SK-N-SH (cell line): Measurements from ENCODE around the gene MRPS7. TPM values are rescaled to one million over a fixed set of nuclear protein-coding genes. Genes with fewer than 3 reads are reported as not detected.

ENCODE experiments used
- CTCF ChIA-PET: fragments of 300-600, 350-600 bp; formaldehyde crosslinking; extraction: SDS; loops from one replicate; lab custom pipeline; 2021; lab: Yijun Ruan, JAX
- POLR2A ChIA-PET: fragments of 350-600 bp; sonication (Branson Sonifier 250); formaldehyde crosslinking; extraction: SDS; loops from one replicate; lab custom pipeline; 2020; ENCODE audit warnings: antibody characterized with exemption, inconsistent platforms; lab: Yijun Ruan, JAX
- DNase-seq: peaks from one replicate; pipeline ENCODE4 v3.0.0; 2012
- H2AFZ ChIP-seq: fragments of 200-600 bp; sonication (generic); 2 replicates; pipeline ENCODE4 v1.8.1; 2016; ENCODE audit warnings: antibody characterized with exemption, mild to moderate bottlenecking, low read depth
- H3F3A ChIP-seq: fragments of 200-600 bp; sonication (generic); replicated peaks from 2 replicates; pipeline ENCODE3; 2016; ENCODE audit warnings: antibody characterized with exemption, mild to moderate bottlenecking; ENCODE audit not compliant: insufficient read depth
- H3K27ac ChIP-seq, 2 experiments: fragments of 200-500 bp in 1 of 2; fragments of 200-600 bp in 1 of 2; sonication (Bioruptor generic) in 1 of 2; sonication (generic), shearing (Covaris generic) in 1 of 2; 2 replicates each; pipeline versions ENCODE4 v1.5.1 to v1.6.1; 2014 to 2016; ENCODE audit warnings: low read depth in 2 of 2, inconsistent platforms in 1 of 2, low read length in 1 of 2, mild to moderate bottlenecking in 1 of 2, mixed read lengths in 1 of 2
- H3K27me3 ChIP-seq: fragments of 200-600 bp; sonication (generic), shearing (Covaris generic); 2 replicates; pipeline ENCODE4 v1.6.1; 2016; ENCODE audit warnings: mixed run types; ENCODE audit not compliant: insufficient read depth
- H3K36me3 ChIP-seq, 2 experiments: fragments of 200-500 bp in 1 of 2; fragments of 200-600 bp in 1 of 2; sonication (Bioruptor generic) in 1 of 2; sonication (generic) in 1 of 2; replicated peaks in 1 of 2; 2 replicates each; pipeline versions ENCODE3 to v1.5.1; 2014 to 2016; ENCODE audit warnings: low read length in 1 of 2, mild to moderate bottlenecking in 1 of 2; ENCODE audit not compliant: insufficient read depth in 2 of 2, control insufficient read depth in 1 of 2
- H3K4me1 ChIP-seq, 2 experiments: fragments of 200-500 bp in 1 of 2; fragments of 200-600 bp in 1 of 2; sonication (Bioruptor generic) in 1 of 2; sonication (generic), shearing (Covaris generic) in 1 of 2; 2 replicates each; pipeline versions ENCODE4 v1.5.1 to v1.6.1; 2014 to 2016; ENCODE audit warnings: low read depth in 1 of 2, low read length in 1 of 2, mixed run types in 1 of 2; ENCODE audit not compliant: insufficient read depth in 2 of 2, control insufficient read depth in 1 of 2
- H3K4me2 ChIP-seq: fragments of 200-600 bp; sonication (generic), shearing (Covaris generic); 2 replicates; pipeline ENCODE4 v1.6.1; 2017; ENCODE audit warnings: mixed run types
- H3K4me3 ChIP-seq, 2 experiments: fragments of 200-500 bp in 1 of 2; fragments of 200-600 bp in 1 of 2; sonication (Bioruptor generic) in 1 of 2; sonication (generic), shearing (Covaris generic) in 1 of 2; 2 replicates each; pipeline versions ENCODE4 v1.5.1 to v1.8.1; 2014 to 2016; ENCODE audit warnings: low read depth in 2 of 2, inconsistent platforms in 1 of 2, low read length in 1 of 2, mild to moderate bottlenecking in 1 of 2, mixed read lengths in 1 of 2, moderate library complexity in 1 of 2
- H3K79me2 ChIP-seq: fragments of 200-600 bp; sonication (generic); 2 replicates; pipeline ENCODE4 v1.8.1; 2017; ENCODE audit warnings: mild to moderate bottlenecking; ENCODE audit not compliant: insufficient read depth
- H3K9ac ChIP-seq: fragments of 200-600 bp; sonication (generic); 2 replicates; pipeline ENCODE4 v1.6.1; 2017; ENCODE audit warnings: mixed run types
- H3K9me2 ChIP-seq: fragments of 200-600 bp; sonication (generic); 2 replicates; pipeline ENCODE4 v1.6.1; 2017; ENCODE audit warnings: mixed run types
- H3K9me3 ChIP-seq: fragments of 200-600 bp; sonication (generic); 2 replicates; pipeline ENCODE4 v1.6.1; 2017; ENCODE audit warnings: mixed run types, mild to moderate bottlenecking, moderate library complexity
- H4K20me1 ChIP-seq: fragments of 200-600 bp; sonication (generic); 2 replicates; pipeline ENCODE4 v1.6.1; 2017; ENCODE audit warnings: mild to moderate bottlenecking, mixed run types; ENCODE audit not compliant: insufficient read depth
- EZH2phosphoT487 ChIP-seq: fragments of 200-600 bp; sonication (generic); IDR thresholded peaks from 2 replicates; pipeline ENCODE4 v1.6.1; 2017; ENCODE audit warnings: low read depth, mixed run types, mild to moderate bottlenecking, antibody characterized with exemption, moderate library complexity, borderline replicate concordance
- IRF3 ChIP-seq: fragments of 150-350 bp; IDR thresholded peaks from 2 replicates; pipeline ENCODE4 v1.6.1; 2016; ENCODE audit warnings: mild to moderate bottlenecking, low read depth, low read length
- MEF2A ChIP-seq: IDR thresholded peaks from 2 replicates; pipeline ENCODE4 v1.4.0; 2012; ENCODE audit warnings: low read depth, borderline replicate concordance
- NRF1 ChIP-seq: IDR thresholded peaks from 2 replicates; pipeline ENCODE4 v1.6.1; 2012; ENCODE audit warnings: low read depth, mild to moderate bottlenecking, low read length
- PBX3 ChIP-seq: IDR thresholded peaks from 2 replicates; pipeline ENCODE4; 2012
- RXRA ChIP-seq: IDR thresholded peaks from 2 replicates; pipeline ENCODE4 v1.4.0; 2012; ENCODE audit warnings: low read depth, mild to moderate bottlenecking, borderline replicate concordance
- SMC3 ChIP-seq: IDR thresholded peaks from 2 replicates; pipeline ENCODE4 v1.6.1; 2012; ENCODE audit warnings: low read depth, low read length, improper control_type of control experiment
- WGBS: methylation state at CpG from one replicate; pipeline ENCODE4 v1.1.6; 2017; ENCODE audit warnings: low lambda C conversion rate; 5-methylcytosine and 5-hydroxymethylcytosine counted together
- polyA plus RNA-seq, 3 experiments: library from polyadenylated mRNA; depleted of rRNA; stranded (reverse); fragments of >200 nt; gene quantifications; 2 replicates each; pipeline ENCODE4 v1.2.3, GENCODE V29; 2012
- TF ChIP-seq, protein P1 (sequence below): fragments of 200-600 bp; sonication (generic); IDR thresholded peaks from 2 replicates; pipeline ENCODE4 v1.6.1; 2017; ENCODE audit warnings: antibody characterized with exemption, mild to moderate bottlenecking, moderate library complexity
- TF ChIP-seq, protein P2 (sequence below): IDR thresholded peaks from 2 replicates; pipeline ENCODE4 v1.6.1; 2012; ENCODE audit warnings: mild to moderate bottlenecking, low read depth, low read length, moderate library complexity

MRPS7 gene
- polyA plus RNA-seq, 1 of the 3 experiments (the other 2 are of a cell fraction) = 82.8 TPM

GRCh38 chr17:75232786-75233185 is 28.9 kb upstream of the MRPS7 start:
- DNase-seq = no peak
- H3K4me1 ChIP-seq = no peaks in the 10 kb centered on the region
- peaks cover 67 to 75% of the 10 kb centered on the region in 2 experiments for H3K36me3 ChIP-seq
- H3K9me2 ChIP-seq = no peaks in the 10 kb centered on the region
- 0 out of 2 replicates have a peak, but pooled peaks cover 7% of the 10 kb centered on the region for H3K79me2 ChIP-seq
- peaks cover 25% of the 10 kb centered on the region for H3F3A ChIP-seq
- CTCF ChIA-PET = interaction anchor here (1.1 to 11.7 kb wide), 7 partner anchors 7 to 130 kb away, joined by 3 to 136 read pairs (median 3); partner anchors contain the start of gene MIF4GD
- 96% methylated on average over 13 of the region's 13 CpGs for WGBS
- H2AFZ ChIP-seq = no peak overlapping the region
- no peaks in the 10 kb centered on the region for H4K20me1 ChIP-seq
- H3K9me3 ChIP-seq = no peaks in the 10 kb centered on the region
- H3K27me3 ChIP-seq = no peaks in the 10 kb centered on the region
- no peak overlapping the region for H3K4me2 ChIP-seq
- no peak overlapping the region for H3K27ac ChIP-seq
- no peak overlapping the region for H3K9ac ChIP-seq
- no peak overlapping the region for H3K4me3 ChIP-seq
- no peak for TF ChIP-seq IRF3
- TF ChIP-seq RXRA = no peak
- TF ChIP-seq, protein P1, sequence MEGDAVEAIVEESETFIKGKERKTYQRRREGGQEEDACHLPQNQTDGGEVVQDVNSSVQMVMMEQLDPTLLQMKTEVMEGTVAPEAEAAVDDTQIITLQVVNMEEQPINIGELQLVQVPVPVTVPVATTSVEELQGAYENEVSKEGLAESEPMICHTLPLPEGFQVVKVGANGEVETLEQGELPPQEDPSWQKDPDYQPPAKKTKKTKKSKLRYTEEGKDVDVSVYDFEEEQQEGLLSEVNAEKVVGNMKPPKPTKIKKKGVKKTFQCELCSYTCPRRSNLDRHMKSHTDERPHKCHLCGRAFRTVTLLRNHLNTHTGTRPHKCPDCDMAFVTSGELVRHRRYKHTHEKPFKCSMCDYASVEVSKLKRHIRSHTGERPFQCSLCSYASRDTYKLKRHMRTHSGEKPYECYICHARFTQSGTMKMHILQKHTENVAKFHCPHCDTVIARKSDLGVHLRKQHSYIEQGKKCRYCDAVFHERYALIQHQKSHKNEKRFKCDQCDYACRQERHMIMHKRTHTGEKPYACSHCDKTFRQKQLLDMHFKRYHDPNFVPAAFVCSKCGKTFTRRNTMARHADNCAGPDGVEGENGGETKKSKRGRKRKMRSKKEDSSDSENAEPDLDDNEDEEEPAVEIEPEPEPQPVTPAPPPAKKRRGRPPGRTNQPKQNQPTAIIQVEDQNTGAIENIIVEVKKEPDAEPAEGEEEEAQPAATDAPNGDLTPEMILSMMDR = no peak
- TF ChIP-seq, protein P2, sequence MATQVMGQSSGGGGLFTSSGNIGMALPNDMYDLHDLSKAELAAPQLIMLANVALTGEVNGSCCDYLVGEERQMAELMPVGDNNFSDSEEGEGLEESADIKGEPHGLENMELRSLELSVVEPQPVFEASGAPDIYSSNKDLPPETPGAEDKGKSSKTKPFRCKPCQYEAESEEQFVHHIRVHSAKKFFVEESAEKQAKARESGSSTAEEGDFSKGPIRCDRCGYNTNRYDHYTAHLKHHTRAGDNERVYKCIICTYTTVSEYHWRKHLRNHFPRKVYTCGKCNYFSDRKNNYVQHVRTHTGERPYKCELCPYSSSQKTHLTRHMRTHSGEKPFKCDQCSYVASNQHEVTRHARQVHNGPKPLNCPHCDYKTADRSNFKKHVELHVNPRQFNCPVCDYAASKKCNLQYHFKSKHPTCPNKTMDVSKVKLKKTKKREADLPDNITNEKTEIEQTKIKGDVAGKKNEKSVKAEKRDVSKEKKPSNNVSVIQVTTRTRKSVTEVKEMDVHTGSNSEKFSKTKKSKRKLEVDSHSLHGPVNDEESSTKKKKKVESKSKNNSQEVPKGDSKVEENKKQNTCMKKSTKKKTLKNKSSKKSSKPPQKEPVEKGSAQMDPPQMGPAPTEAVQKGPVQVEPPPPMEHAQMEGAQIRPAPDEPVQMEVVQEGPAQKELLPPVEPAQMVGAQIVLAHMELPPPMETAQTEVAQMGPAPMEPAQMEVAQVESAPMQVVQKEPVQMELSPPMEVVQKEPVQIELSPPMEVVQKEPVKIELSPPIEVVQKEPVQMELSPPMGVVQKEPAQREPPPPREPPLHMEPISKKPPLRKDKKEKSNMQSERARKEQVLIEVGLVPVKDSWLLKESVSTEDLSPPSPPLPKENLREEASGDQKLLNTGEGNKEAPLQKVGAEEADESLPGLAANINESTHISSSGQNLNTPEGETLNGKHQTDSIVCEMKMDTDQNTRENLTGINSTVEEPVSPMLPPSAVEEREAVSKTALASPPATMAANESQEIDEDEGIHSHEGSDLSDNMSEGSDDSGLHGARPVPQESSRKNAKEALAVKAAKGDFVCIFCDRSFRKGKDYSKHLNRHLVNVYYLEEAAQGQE = no peak
- no peak for TF ChIP-seq NRF1
- no peak for TF ChIP-seq SMC3
- TF ChIP-seq EZH2phosphoT487 = no peak
- no peak for TF ChIP-seq PBX3
- no peak for TF ChIP-seq MEF2A
- POLR2A ChIA-PET = no interaction called here
